HG03469 (cell line): ENCODE results near the gene AFDN.

Source experiments
- ATAC-seq: cut with Tn5 transposase; IDR thresholded peaks from one replicate; pipeline ENCODE4 v1.9.1; 2021; ENCODE audit warnings: mild to moderate bottlenecking, moderate library complexity, moderate number of reproducible peaks; ENCODE audit not compliant: unreplicated experiment

The AFDN gene

GRCh38 chr6:167838207-167838748, 11.6 kb downstream of the AFDN start:
- no peak for ATAC-seq

GRCh38 chr6:167839343-167839742, 12.6 kb downstream of the AFDN start:
- ATAC-seq: no peak

GRCh38 chr6:167839755-167840154, 13.0 kb downstream of the AFDN start:
- no peak for ATAC-seq

- ATAC-seq: no peak
These were observed 13.4 kb downstream of the AFDN start for GRCh38 chr6:167840160-167840525.

DNA sequence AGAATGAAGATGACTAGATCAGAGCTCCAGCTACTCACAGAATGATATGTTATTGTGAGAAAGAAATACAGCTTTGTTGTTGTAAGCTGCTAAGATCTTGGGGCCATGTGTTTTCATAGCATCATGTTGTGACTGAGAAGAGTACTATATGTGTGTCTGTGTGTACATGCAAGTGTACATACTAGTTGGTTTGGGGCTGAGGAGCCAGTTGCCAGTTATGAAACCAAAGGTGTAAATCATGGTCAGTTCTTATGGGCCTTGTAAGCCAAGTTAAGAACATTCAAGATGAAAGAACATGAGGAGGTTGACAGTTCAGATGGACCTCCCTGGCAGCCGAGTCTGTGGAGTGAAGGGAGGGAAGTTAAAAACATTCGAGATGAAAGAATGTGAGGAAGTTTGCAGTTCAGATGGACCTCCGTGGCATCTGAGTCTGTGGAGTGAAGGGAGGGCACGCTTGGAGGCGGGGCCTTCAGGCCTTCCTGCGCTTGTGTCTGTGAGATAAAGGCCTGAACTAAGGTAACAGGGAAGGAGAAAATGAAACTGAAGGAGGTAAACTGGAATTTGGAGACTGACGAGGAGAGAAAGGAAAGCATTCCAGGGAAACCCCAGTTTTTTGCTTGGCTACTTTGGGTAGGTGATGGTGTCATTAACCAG, 13.9 kb downstream of the AFDN start:
- no peak for ATAC-seq

DNA sequence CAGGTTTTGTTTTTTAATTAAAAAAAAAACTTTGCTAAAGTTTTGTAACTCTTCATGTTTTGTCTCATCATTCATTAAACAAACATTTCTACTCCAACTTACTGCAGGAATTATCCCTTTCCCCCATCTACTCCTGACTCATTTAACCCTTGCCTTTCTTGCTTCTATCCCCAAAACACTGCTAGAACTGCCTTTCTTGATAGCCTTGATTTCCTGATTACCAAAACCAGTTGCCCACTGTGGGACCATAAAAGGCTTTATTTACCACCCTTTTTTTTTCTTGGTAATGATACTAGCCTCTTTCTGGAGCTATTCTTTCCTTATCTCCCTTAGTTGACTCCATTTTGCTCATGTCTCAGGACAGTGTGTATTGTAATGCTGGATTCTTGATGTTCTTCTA, 15.3 kb downstream of the AFDN start:
- ATAC-seq: no peak

GRCh38 chr6:167842457-167842856, 15.7 kb downstream of the AFDN start:
- ATAC-seq: no peak

GRCh38 chr6:167843023-167843422, 16.3 kb downstream of the AFDN start:
- no peak for ATAC-seq

GRCh38 chr6:167845856-167846255, 19.1 kb downstream of the AFDN start:
- no peak for ATAC-seq

- ATAC-seq: no peak
These were observed 20.4 kb downstream of the AFDN start for GRCh38 chr6:167846997-167847606.

DNA sequence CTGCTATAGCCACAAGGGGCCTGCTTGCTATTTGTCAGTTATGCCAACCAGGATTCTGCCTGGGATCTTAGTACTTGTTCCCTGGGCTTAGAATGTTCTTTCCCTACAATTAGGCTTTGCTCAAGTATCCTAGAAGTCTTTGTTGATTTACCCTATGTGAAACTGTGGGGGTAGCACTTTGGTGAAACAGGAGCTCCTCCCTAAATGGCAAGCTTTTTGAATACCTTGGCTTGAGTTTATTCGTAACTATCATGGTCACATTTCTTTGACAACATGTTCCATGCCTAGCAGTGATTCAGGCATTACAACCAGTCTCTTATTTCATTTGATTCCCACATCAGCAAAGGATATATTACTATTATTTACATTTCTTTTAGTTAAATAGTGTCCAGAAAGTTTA, 21.2 kb downstream of the AFDN start:
- no peak for ATAC-seq

GRCh38 chr6:167848783-167849182, 22.1 kb downstream of the AFDN start:
- ATAC-seq: no peak

DNA sequence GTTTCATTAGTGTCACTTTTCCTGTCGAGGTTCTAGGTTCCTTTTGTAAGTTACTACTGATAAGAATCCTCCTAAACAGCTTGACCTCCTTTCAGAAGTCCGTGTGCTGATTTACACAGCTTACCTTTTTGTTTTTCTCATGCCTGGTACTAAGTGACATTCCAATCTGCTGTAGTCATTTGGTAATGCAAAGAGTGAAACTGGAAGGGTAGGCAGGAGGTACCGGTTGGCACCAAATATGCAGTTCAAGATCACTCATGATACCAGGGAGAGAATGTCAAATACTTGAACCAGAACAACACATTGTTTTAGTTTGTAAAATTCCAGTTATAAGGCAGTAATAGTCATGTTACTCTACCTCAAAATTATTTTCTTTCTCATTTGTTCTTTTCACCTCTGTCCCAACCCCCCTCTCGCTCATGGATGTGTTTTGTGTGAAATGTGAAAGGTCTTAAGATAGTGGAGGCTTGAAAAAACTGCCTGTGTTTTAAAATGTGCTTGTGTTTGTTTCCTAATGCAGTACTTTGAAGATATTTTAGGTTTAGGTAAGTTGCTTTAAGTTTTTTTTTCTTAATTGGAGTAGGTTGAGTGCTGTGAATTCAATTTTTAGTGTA, 23.2 kb downstream of the AFDN start:
- ATAC-seq: no peak

DNA sequence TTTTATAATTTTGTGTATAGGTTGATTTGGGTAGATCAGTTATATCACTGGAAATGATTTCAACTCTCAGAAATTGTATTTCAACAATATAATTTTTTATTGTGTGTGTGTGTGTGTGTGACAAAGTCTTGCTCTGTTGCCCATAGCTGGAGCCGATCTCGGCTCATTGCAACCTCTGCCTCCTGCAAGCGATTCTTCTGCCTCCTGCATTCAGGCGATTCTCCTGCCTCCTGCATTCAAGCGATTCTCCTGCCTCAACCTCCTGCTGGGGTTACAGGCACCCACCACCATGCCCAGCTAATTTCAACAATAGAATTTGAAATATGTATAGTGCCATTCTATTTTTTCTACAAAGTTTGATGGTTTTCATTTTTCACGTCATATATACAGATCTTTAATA, 24.1 kb downstream of the AFDN start:
- no peak for ATAC-seq

GRCh38 chr6:167851370-167851952, 24.8 kb downstream of the AFDN start:
- no peak for ATAC-seq

DNA sequence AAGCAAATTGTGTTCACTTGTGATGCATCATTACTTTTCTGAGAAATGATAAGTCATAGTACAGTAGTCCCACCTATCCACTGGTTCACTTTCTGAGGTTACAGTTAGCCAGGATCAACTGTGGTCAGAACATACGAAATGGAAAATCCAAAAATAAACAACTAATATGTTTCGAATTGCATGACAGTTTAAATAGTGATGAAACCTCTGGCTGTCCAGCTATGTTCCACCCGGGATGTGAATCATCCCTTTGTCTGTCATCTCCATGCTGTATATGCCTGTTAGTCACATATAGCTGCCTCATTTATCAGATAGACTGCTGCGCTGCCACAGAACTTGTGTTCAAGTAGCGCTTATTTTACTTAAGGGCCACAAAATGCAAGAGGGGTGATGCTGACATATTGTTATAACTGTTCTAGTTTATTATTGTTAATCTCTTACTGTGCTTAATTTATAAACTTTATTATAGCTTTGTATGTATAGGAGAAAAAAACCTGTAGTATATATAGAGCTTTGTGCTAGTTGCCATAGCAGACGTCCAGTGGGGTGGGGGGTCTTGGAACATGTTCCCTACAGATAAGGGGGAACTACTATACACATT, 29.2 kb downstream of the AFDN start:
- no peak for ATAC-seq

DNA sequence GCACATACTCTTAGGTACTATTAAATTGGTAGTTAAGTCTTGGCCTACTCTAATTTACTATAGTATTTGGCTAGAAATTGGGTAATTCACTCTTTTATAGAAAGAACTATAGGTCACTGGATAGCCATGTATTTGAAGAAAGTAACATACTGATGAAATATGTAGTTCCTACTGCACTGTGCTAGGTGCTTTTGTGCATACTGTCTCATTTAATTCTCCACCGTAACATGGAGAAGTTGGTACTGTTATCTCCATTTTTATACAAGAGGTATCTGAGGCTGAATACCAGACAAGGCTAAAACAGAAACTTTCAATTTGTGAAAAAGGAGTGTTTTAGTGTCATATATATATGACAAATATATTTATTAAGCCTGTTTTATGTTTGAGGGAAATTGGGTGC, 29.8 kb downstream of the AFDN start:
- no peak for ATAC-seq

- ATAC-seq: no peak
These were observed 30.4 kb downstream of the AFDN start for GRCh38 chr6:167856999-167857660.

GRCh38 chr6:167858086-167858591, 31.4 kb downstream of the AFDN start:
- no peak for ATAC-seq

- ATAC-seq: no peak
These were observed 32.3 kb downstream of the AFDN start for GRCh38 chr6:167858842-167859664.
